KMS-11 (cell line): ENCODE data around the gene TBX18.

Experiments used
- H2AFZ ChIP-seq: fragments of 200-600 bp; sonication (generic); 2 replicates; pipeline ENCODE4 v1.6.1; 2016; ENCODE audit warnings: antibody characterized with exemption, mixed run types, low read depth
- H3K27ac ChIP-seq: fragments of 200-600 bp; sonication (generic); 2 replicates; pipeline ENCODE4 v1.6.1; 2016; ENCODE audit warnings: mild to moderate bottlenecking, mixed run types
- H3K27me3 ChIP-seq: fragments of 200-600 bp; sonication (generic); 2 replicates; pipeline ENCODE4 v1.6.1; 2017; ENCODE audit warnings: mild to moderate bottlenecking, low read depth, mixed run types, moderate library complexity; ENCODE audit not compliant: insufficient read depth
- H3K36me3 ChIP-seq: fragments of 200-600 bp; sonication (generic); 2 replicates; pipeline ENCODE4 v1.6.1; 2017; ENCODE audit warnings: mild to moderate bottlenecking, mixed run types; ENCODE audit not compliant: insufficient read depth
- H3K4me1 ChIP-seq: fragments of 200-600 bp; sonication (generic); 2 replicates; pipeline ENCODE4 v1.6.1; 2016; ENCODE audit warnings: mild to moderate bottlenecking, low read depth, mixed run types; ENCODE audit not compliant: poor library complexity, severe bottlenecking
- H3K4me2 ChIP-seq: fragments of 200-600 bp; sonication (generic); 2 replicates; pipeline ENCODE4 v1.7.0; 2016; ENCODE audit warnings: mild to moderate bottlenecking, mixed run types
- H3K4me3 ChIP-seq: fragments of 200-600 bp; sonication (generic); IDR thresholded peaks from 2 replicates; pipeline ENCODE4 v1.6.1; 2017; ENCODE audit warnings: low read depth, low read length, mixed read lengths; ENCODE audit not compliant: insufficient read depth
- H3K79me2 ChIP-seq: fragments of 200-600 bp; sonication (generic); 2 replicates; pipeline ENCODE4 v1.6.1; 2016; ENCODE audit warnings: low read depth, mixed run types; ENCODE audit not compliant: insufficient read depth
- H3K9ac ChIP-seq: fragments of 200-600 bp; sonication (generic); 2 replicates; pipeline ENCODE4 v1.6.1; 2016; ENCODE audit warnings: mild to moderate bottlenecking, mixed run types
- H4K20me1 ChIP-seq: fragments of 200-600 bp; sonication (generic); 2 replicates; pipeline ENCODE4 v1.6.1; 2016; ENCODE audit warnings: mild to moderate bottlenecking, mixed run types; ENCODE audit not compliant: insufficient read depth
- TF ChIP-seq, protein P1 (sequence below): fragments of 200-600 bp; sonication (generic); conservative IDR thresholded peaks from 2 replicates; pipeline ENCODE4 v1.6.1; 2017; ENCODE audit warnings: low read depth, mild to moderate bottlenecking, antibody characterized with exemption, low read length, moderate library complexity, mixed read lengths

Gene TBX18

DNA sequence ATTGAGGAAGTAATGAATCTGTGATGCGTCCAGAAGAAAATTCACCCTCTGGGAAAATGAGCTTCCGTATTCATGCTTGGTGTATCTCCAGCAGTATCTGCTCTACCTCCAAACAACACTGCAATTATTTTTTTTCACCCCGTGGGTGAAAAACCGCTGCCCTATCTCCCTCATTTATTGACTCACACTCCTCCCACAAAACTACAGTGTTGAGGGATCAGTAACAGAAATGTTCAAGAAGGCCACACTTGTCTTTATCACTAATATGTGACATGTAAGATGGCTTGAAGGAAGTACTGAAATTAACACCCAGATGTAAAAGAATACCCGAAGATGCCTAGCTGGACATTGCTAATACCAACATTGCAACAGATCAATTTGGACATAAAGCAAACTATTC lies 4.9 kb upstream of the TBX18 start:
- no peak overlapping the region for H3K4me2 ChIP-seq
- no peaks in the 10 kb centered on the region for H4K20me1 ChIP-seq
- no peak overlapping the region for H3K9ac ChIP-seq
- H3K27ac ChIP-seq, result no peak overlapping the region
- H3K4me3 ChIP-seq, result no peak overlapping the region
- no peaks in the 10 kb centered on the region for H3K36me3 ChIP-seq
- no peaks in the 10 kb centered on the region for H3K4me1 ChIP-seq
- TF ChIP-seq, protein P1, sequence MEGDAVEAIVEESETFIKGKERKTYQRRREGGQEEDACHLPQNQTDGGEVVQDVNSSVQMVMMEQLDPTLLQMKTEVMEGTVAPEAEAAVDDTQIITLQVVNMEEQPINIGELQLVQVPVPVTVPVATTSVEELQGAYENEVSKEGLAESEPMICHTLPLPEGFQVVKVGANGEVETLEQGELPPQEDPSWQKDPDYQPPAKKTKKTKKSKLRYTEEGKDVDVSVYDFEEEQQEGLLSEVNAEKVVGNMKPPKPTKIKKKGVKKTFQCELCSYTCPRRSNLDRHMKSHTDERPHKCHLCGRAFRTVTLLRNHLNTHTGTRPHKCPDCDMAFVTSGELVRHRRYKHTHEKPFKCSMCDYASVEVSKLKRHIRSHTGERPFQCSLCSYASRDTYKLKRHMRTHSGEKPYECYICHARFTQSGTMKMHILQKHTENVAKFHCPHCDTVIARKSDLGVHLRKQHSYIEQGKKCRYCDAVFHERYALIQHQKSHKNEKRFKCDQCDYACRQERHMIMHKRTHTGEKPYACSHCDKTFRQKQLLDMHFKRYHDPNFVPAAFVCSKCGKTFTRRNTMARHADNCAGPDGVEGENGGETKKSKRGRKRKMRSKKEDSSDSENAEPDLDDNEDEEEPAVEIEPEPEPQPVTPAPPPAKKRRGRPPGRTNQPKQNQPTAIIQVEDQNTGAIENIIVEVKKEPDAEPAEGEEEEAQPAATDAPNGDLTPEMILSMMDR, result no peak
- no peaks in the 10 kb centered on the region for H3K79me2 ChIP-seq
- H2AFZ ChIP-seq, result no peak overlapping the region
- no peaks in the 10 kb centered on the region for H3K27me3 ChIP-seq

DNA sequence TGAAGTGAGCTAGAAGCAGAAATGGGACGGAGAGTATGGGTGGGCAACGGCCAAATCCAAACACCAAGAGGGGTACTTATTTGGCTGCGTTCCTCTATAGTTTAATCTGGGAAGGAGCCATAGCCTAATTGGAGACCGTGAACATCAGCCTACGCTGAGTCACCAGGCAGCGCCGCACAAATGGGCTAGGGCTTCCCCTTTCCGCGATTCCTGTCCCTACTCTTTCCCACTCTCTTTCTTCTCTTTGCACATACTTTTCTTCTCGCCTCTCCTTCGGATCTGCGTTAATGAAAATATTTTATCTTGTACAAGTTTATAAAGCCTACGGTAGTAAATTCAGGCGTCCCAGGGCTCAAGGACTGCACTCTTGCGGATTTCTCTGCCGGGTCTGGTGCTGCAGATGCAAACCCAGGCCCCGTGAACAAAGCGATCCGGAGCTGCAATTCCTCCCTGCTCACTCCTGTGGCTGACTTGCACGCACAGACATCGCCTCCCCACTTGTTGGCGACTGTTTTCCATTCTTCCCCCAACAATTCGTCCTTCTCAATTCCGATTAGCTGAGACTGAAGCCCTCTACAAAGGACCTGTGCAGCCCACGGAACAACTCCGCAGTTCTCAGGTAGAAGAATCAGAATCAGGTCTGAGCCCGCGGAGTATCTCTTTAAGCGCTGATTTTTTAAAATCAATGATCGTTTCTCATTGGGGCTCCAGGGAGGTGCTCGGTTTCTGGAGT lies 4.2 kb upstream of the TBX18 start:
- TF ChIP-seq, protein P1, result no peak
- H3K27ac ChIP-seq, result no peak overlapping the region
- no peak overlapping the region for H3K9ac ChIP-seq
- H2AFZ ChIP-seq, result no peak overlapping the region
- H3K4me1 ChIP-seq, result no peaks in the 10 kb centered on the region
- H3K4me3 ChIP-seq, result no peak overlapping the region
- no peaks in the 10 kb centered on the region for H3K79me2 ChIP-seq
- H4K20me1 ChIP-seq, result no peaks in the 10 kb centered on the region
- no peaks in the 10 kb centered on the region for H3K36me3 ChIP-seq
- no peaks in the 10 kb centered on the region for H3K27me3 ChIP-seq
- H3K4me2 ChIP-seq, result no peak overlapping the region

DNA sequence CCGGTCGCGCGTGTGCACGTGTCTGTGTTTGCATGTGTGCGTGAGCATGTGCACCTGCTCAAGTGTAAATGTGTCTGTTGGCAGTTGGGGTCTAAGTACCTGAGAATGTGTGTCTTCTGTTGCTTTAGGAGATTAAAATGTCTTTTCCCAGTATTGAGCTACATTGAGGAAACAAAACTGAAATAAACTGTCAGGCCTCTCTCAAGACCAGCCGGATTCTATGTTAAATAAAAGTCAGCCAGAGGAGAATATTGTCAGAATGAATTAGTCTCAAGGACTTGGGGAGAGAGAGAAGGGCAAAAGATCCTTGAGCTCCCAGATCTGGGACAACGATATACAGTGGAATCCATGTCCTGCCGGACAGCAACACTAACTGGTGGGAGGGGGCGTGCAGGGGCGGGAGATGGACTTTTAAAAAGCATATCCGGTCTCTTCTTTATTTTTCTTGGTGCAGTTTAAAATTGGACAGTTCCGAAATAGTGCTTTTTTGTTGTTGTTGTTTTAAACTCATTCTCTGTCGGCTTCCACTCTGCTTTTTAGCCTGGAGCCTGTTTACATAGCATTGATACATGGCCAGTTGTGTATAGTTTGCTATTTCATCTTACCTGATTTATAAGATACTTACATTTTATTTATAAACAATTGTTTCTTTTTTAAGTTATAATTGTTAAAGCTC lies 3.3 kb upstream of the TBX18 start:
- no peak overlapping the region for H2AFZ ChIP-seq
- H3K4me3 ChIP-seq, result no peak overlapping the region
- no peak overlapping the region for H3K27ac ChIP-seq
- H3K27me3 ChIP-seq, result no peaks in the 10 kb centered on the region
- no peaks in the 10 kb centered on the region for H3K79me2 ChIP-seq
- H4K20me1 ChIP-seq, result no peaks in the 10 kb centered on the region
- H3K4me2 ChIP-seq, result no peak overlapping the region
- no peaks in the 10 kb centered on the region for H3K4me1 ChIP-seq
- TF ChIP-seq, protein P1, result no peak
- H3K9ac ChIP-seq, result no peak overlapping the region
- H3K36me3 ChIP-seq, result no peaks in the 10 kb centered on the region

DNA sequence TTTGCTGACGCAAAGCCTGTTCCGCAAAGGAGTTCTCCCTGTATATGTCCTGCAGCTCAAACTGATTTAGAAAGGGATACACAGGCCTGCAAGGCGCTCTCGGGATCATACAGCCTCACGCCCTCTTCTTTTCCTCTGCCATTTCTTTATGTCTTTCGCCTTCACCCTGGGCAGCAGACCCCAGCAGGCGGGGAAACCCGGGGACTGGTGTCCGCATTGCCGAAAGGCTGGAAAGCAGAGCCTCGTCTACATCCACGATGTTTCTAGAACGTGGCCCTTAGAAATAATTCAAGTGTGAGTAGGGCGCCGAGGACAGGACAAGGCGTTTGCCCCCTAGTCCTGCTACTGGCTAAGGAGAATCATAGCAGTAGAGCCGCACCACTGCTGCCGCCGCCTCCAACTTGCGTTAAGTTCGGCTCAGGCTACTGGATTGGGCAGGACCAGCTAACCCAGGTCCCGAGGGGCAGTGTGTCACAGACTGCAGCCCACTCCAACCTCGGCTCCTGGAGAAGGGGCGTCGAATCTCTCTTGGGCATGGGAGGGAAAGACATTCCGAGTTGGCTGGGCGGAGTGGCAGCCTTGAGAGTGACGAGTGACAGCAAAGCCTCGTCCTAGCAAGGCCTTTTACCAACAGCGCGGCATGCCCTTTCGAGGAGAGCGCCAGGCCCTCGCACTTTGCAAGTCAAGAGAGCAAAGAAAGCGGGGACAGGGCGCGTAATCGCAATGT lies 2.6 kb upstream of the TBX18 start:
- H3K27me3 ChIP-seq, result no peaks in the 10 kb centered on the region
- H4K20me1 ChIP-seq, result no peaks in the 10 kb centered on the region
- H3K4me1 ChIP-seq, result peaks cover 2% of the 10 kb centered on the region
- H3K36me3 ChIP-seq, result no peaks in the 10 kb centered on the region
- no peak overlapping the region for H3K27ac ChIP-seq
- no peak overlapping the region for H3K9ac ChIP-seq
- TF ChIP-seq, protein P1, result no peak
- peaks cover 6% of the 10 kb centered on the region; the same call in 1 of the 2 replicates for H3K79me2 ChIP-seq
- no peak overlapping the region for H3K4me3 ChIP-seq
- H3K4me2 ChIP-seq, result no peak overlapping the region
- no peak overlapping the region for H2AFZ ChIP-seq
